Umbilical cord (tissue), 2 donors: ENCODE results near the gene MACROD2. TPM values are rescaled to one million over a fixed set of nuclear protein-coding genes. Genes with fewer than 3 reads are reported as not detected.
"Not testable (repeated sequence)": the region's sequence is repeated elsewhere in the genome, so short reads cannot be mapped to it uniquely, and the experiment has no call there.

Experiments used
- DNase-seq: peaks from one replicate; pipeline ENCODE4 v3.0.0-alpha.2; 2015; ENCODE audit warnings: low spot score
- total RNA-seq: library from RNA; depleted of rRNA; stranded (reverse); fragments of >200 nt; gene quantifications from one replicate; pipeline ENCODE4 v1.2.3, GENCODE V29; 2014; ENCODE audit warnings: low replicate concordance; ENCODE audit not compliant: insufficient read depth

Gene MACROD2
- total RNA-seq, 1 donor from 2014 or later: 69.6 TPM

DNA sequence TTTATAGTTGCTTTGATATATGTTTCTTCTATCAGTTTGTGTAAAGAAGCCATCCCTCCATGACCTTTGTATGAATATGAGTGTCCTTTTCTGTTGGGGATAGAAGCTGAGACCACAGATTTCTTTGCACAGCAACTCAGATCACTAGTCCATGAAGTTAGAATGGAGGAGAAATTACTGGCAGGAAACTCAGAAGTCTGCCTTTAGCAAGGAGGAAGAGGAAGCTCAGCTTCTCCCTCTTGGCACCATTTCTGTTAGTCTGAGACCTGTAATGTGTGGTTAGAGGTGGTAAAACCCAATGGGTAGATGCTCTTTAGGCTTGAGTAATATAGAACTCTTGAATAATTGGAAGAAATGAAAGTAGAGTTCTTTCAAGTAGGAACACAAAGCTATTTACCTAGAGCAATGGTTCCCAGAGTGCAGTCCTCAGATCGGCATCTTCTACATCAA lies 1337.4 kb downstream of the MACROD2 start:
- DNase-seq: no peak

DNA sequence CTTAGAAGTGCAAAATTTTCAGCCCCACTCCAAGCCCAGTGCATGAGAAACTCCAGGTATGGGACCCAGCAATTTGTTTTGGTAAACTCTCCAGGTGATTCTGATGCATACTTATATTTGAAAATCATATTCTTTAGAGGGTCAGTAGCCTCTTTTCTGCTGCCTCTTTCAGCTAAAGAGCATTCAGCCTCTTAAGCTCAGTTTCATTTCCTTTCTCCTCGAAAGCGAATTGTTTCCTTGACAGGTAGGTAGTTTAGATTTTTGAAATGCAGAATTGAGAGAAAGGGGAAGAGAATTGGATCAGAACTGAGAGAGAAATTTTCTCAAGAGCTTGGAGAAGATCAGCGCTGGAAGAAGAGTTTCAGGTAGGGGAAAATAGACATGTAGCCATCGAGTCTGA lies 1337.9 kb downstream of the MACROD2 start:
- no peak for DNase-seq

DNA sequence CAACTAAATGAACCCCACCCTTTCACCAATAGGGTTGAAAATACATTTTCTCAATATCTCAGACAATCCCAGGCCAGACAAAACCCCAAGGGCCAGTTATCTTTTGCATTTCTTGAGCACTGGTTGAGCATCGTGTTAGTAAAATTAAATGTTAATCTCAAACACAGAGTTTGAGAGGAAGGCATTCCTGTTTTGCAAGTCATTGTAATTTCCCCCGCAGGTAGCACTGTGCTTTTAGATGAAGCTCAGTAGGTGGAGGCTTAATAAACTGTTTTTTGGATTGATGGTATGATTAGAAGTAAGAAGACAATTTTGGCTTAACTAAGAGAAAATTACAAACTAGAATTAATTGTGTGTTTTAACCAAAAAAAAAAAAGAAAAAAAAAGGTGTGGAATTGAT lies 1340.7 kb downstream of the MACROD2 start:
- DNase-seq: no peak

DNA sequence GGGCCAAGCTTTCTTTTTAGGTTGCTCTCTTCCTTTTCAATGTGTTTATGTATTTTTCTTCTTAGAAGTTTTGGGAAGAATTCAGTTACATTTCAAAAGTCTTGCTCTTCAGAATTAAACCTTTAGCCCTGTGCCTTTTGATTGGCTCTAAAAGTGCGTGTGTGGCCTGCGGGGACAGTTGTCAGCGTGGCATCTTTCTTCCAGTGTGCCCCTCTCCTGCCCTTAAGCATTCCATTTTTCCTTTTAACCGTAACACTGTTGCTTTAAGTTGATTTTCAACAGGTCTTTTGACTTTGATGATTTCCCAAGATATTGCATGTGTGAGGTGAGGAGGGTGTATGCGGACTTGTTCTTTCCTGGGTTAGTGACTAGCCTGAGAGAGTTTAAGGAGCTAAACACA lies 1341.2 kb downstream of the MACROD2 start:
- no peak for DNase-seq

GRCh38 chr20:15339264-15339663 lies 1343.9 kb downstream of the MACROD2 start:
- no peak for DNase-seq

GRCh38 chr20:15342991-15343523 lies 1347.7 kb downstream of the MACROD2 start:
- peak; percentile 10 for DNase-seq

DNA sequence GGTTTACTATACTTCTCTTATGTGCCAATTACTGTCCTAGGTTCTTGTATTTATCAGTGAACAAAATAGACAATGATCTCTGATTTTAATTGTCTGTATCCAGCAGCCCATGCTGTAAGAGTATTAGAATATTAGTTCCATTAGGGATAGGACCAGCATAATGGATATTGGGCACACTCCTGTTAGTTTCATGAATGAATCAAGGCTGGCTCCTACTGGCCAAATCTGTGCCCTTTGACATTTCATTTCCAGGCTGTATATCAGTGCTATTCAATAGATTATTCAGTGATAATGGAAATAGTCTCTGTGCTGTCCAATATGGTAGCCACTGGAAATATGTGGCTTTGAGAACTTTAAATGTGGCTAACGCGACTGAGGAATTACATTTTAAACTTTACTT lies 1350.0 kb downstream of the MACROD2 start:
- DNase-seq: no peak

DNA sequence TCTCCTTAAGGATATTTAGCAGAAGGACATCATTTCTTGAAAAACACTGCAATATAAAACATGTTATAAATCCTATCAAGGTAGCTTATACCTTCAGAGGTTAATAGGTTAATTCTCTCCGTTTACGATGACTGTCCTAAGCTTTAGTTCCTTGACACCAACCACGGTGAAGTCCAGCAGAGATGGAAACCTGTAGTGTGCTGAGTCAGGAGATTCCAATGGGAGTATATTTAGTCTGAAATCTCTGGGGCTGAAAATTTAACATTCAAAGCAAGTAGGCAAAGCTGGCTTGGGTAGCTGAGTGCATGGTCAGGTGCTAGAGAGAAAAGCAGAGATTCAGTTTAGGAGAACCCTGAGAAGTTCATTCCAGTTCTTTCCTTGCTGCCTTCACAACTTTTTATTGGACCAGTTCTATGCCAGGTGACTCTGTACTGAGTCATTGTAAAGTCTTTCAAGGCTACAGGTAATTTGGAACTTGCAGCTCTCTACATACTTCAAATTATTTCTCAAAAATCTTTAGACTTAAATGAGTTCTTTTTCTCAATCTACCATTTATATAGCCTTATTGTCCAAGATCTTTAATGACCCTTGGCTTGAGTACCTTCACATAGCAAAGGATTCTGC lies 1351.5 kb downstream of the MACROD2 start:
- no peak for DNase-seq

GRCh38 chr20:15359056-15359455 lies 1363.7 kb downstream of the MACROD2 start:
- DNase-seq: no peak

GRCh38 chr20:15362849-15363248 lies 1367.5 kb downstream of the MACROD2 start:
- no peak for DNase-seq

- peak; percentile 31 for DNase-seq
Observed at GRCh38 chr20:15364781-15365180, 1369.5 kb downstream of the MACROD2 start.

DNA sequence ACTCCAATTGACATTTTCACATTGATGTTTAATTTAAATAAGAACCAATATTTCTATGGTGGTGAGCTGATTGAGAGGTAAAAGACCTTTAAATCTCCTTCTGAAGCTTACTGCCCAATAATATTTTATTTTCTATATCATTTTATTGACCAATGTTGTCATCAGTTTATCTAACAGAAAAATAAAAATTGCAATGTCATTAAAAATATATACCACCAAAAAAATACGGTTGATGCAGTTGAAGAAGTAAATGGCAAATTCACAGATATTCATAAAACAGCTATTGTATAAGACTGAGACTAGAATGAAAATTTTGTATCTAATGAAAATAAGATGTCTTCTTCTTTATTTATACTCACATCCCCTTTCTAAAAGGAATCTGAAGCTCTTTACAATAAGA lies 1375.1 kb downstream of the MACROD2 start:
- no peak for DNase-seq

DNA sequence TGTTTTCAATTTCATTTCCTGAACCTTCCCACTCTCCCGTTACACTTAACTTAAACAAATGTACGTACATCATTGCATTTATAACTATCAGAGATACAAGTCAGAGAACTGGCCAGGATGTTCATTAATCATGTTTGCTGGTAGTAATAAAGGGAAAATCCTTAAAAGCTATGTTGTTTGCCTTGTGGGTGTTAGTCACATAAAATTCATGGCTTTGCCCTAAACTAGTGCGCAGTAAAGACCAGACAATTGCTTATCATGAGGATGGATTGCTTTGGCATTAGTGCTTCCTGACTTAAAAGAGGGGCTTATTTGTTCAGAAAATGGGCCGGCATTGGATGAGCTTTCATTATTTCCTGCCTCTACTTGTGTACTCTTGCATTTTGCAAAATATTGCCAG lies 1379.4 kb downstream of the MACROD2 start:
- DNase-seq: peak; percentile 56

- DNase-seq: no peak
Observed at GRCh38 chr20:15375836-15376235, 1380.5 kb downstream of the MACROD2 start.

- not testable (repeated sequence) for DNase-seq
Observed at GRCh38 chr20:15377603-15378002, 1382.3 kb downstream of the MACROD2 start.

DNA sequence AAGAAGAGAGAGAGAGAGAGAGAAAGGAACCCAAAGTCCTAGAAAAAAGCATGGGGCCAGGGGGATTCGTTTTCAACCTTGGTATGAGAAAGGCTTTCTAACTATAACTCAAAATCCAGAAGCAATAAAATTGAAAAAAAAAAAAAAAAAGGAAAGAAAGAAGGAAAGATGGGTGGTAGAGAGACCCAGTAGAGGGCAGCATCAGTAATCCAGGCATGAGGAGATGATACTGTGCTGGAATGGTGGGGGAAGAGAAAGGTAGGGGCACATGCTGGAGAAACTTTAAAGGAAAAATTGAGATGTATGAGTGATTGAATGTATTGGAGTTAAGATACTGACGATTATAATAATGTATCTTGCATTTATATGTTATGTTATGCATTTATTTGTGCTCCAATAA lies 1382.8 kb downstream of the MACROD2 start:
- DNase-seq: no peak

- no peak for DNase-seq
Observed at GRCh38 chr20:15379681-15380296, 1384.5 kb downstream of the MACROD2 start.

DNA sequence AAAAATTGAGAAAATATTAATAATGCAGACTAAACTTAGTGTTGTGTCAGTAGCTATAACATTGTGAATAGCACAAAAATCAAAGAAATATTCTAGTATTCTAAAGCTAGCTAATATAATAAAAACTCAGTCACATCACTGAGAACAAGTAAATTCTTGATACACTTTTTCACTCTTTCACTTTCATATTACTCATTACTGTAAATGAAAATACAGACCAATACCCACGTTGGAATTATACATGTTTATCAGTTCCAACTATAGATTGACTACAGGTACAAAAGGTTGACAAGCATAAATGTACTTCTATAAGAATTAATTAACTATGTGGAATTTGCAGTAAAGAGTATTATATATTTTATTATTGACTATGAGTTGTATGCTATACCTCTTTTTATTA lies 1385.5 kb downstream of the MACROD2 start:
- no peak for DNase-seq

GRCh38 chr20:15387228-15387627 lies 1391.9 kb downstream of the MACROD2 start:
- no peak for DNase-seq

DNA sequence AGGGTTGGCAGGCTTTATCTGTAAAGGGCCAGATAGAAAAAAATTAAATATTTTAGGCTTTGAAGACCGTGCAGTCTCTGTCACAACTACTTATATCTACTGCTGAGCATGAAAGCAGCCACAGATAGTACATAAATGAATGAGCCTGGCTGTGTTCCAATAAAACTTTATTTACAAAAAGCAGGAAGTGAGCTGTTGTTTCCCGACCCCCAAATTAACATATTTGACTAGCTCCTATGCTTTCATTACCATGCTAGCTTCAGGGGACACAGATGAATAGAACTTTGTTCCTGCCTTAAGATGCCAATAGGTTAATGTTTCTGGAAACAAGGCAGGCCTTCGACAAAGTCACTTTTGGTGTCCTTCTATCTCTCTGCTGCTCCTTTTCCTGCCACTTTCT lies 1400.1 kb downstream of the MACROD2 start:
- no peak for DNase-seq

DNA sequence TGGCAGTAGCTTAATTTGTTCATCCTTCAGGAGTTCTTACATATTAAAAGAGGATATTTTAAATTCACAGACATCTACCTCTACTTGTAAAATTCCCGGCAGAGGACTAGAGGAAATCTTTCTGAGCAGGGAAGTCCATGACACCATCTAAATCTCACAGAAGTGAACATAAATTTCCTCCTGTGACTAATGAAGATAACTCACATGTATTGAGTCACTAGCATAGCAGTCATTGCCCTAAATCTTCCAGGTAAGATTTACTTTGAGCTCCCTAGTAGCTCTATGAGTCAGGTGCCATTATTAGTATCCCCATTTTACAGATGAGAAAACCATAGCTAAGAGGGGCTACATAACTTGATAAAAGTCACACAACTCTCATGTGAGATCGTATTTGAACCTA lies 1400.7 kb downstream of the MACROD2 start:
- DNase-seq: no peak

DNA sequence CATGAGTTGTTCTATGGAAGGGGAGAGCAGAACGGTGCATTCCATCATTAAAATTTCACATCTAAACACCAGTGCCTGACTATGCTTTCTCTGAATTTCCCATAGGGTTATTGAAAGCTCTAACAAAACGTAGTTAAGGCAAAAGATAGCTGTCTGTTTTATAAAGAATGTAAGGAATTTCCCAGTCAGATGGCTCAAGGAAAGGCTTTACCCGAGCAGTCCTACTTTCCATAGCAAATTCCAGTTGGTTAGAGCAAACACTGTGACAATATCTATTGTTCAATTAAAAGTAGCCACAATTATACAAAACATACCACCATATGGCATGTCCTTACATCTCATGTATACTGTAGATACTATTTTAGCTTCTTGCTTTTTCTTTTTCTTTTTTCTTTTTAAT lies 1401.6 kb downstream of the MACROD2 start:
- peak; percentile 12 for DNase-seq

DNA sequence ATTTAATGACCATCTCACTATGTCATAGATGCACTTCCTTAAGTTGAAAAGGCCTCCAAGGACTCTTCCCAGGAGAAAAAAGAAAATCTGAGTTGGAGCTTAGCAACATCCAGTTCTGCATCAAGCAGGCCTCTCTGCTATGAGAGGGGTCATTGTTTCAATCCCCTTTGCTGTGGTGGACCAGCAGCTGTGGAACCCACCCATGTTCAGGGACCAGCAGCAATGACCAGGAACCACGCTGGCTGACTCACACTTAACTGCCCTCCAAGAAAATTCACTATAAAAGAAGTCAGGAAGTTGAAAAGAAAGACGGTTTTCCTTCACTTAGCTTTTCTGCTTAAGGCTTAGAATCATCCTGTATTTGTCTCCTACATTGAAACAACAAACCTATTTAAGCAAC lies 1404.5 kb downstream of the MACROD2 start:
- no peak for DNase-seq
